Measurements from ENCODE around the gene SCAMP4. TPM values are rescaled to one million over a fixed set of nuclear protein-coding genes. Genes with fewer than 3 reads are reported as not detected.

SCAMP4 gene
- total RNA-seq, 1 experiment from 2014 or later, result 63.3 TPM

GRCh38 chr19:1907563-1908363 lies 2.6 kb downstream of the SCAMP4 start (continued):
- TF ChIP-seq CTCF (IDR thresholded peaks at IDR 0.05 in 2 of 3, conservative IDR thresholded peaks at IDR 0.05 in 1 of 3; ENCODE audit: borderline replicate concordance in 1 of 3, insufficient read depth in 1 of 3, low read depth in 2 of 3, low read length in 2 of 3), result no peak
- TF ChIP-seq POLR2AphosphoS5 (IDR thresholded peaks at IDR 0.05; ENCODE audit: low read depth, low read length), result no peak
- TF ChIP-seq POLR2A (IDR thresholded peaks at IDR 0.05; ENCODE audit: borderline replicate concordance, extremely low read depth, insufficient read depth, insufficient read length), result no peak
- no peak for TF ChIP-seq YY1 (IDR thresholded peaks at IDR 0.05; ENCODE audit: extremely low read depth, insufficient replicate concordance, low read depth, low read length)
- no peak for TF ChIP-seq ZNF274 (IDR thresholded peaks at IDR 0.05; ENCODE audit: low read depth, low read length)

- Histone ChIP-seq H3K4me2 (ENCODE audit: low read length) (no peak overlapping the region), H3K27ac (ENCODE audit: low read depth, low read length) (no peak overlapping the region), H3K4me3 (replicated peaks in 1 of 2; ENCODE audit: low read depth in 1 of 2, low read length in 2 of 2) (no peak overlapping the region), H3K9me2 (ENCODE audit: insufficient read depth) (no peaks in the 10 kb centered on the region), H2AFZ (ENCODE audit: low read depth, low read length, poor library complexity, severe bottlenecking) (no peak overlapping the region), H3K4me1 (ENCODE audit: control insufficient read depth in 1 of 2, insufficient read depth in 2 of 2, low read length in 2 of 2) (peaks cover 9 to 26% of the 10 kb centered on the region in 2 experiments; a peak in 3 of 4 replicates), H3K9ac (ENCODE audit: low read length) (no peak overlapping the region), H4K20me1 (ENCODE audit: insufficient read depth) (no peaks in the 10 kb centered on the region), H3K79me2 (ENCODE audit: insufficient read depth, low read length) (peaks cover 77% of the 10 kb centered on the region), H3K36me3 (ENCODE audit: control insufficient read depth in 1 of 2, insufficient read depth in 2 of 2, low read length in 2 of 2) (peaks cover 7% of the 10 kb centered on the region in 2 experiments; a peak in 2 of 4 replicates), H3K27me3 (ENCODE audit: insufficient read depth, low read length) (no peaks in the 10 kb centered on the region), H3K9me3 (ENCODE audit: control insufficient read depth in 1 of 2, insufficient read depth in 1 of 2, low read depth in 1 of 2, low read length in 2 of 2) (no peaks in the 10 kb centered on the region)
- no TSS peak for BruUV-seq (replicated peaks)
- DNase-seq (ENCODE audit: low read depth, low spot score) (no peak), ATAC-seq (no peak)
- ChIA-PET RAD21 (ENCODE audit: low non-redundant PET in 1 of 2, low total read pairs in 2 of 2, uncharacterized antibody in 2 of 2, unreplicated experiment in 2 of 2) (no interaction called here), CTCF (no interaction called here), POLR2A (no interaction called here)
- intact Hi-C loops (cut with micrococcal nuclease), result loop anchor here (5.0 kb wide), 1 partner anchor 244 kb away; the partner anchor contains the start of gene AP3D1
- no peak for TF ChIP-seq EZH2 (IDR thresholded peaks at IDR 0.05)
- no peak for TF ChIP-seq POLR2AphosphoS5 (IDR thresholded peaks at IDR 0.05; ENCODE audit: low read depth, low read length)
- no peak for TF ChIP-seq CBX3 (IDR thresholded peaks at IDR 0.05; ENCODE audit: low read depth)
- no peak for TF ChIP-seq ATF3 (IDR thresholded peaks at IDR 0.05)
- TF ChIP-seq ZNF274 (IDR thresholded peaks at IDR 0.05; ENCODE audit: low read depth, low read length), result no peak
- TF ChIP-seq TCF7L2 (IDR thresholded peaks at IDR 0.05; ENCODE audit: borderline replicate concordance, extremely low read depth, insufficient read depth, insufficient read length), result no peak
- no peak for TF ChIP-seq POLR2A (IDR thresholded peaks at IDR 0.05; ENCODE audit: borderline replicate concordance, extremely low read depth, insufficient read depth, insufficient read length)
Measured at GRCh38 chr19:1908364-1908678, 3.1 kb downstream of the SCAMP4 start.

Data from HCT116 (cell line).